ENCODE data around the gene OR10AG1.

Gene OR10AG1

GRCh38 chr11:55969845-55970244 is at the start of gene OR10AG1:
TSS of gene OR10AG1 (minus strand) at chr11:55969945. CDS start at chr11:55969907, 38 bp downstream.
- Histone ChIP-seq H3F3A (ENCODE audit: insufficient read depth, low read length) (no peaks in the 10 kb centered on the region), H3K27me3 (ENCODE audit: insufficient read depth, low read length) (no peaks in the 10 kb centered on the region), H3K4me3 (ENCODE audit: low read depth, low read length, poor library complexity, severe bottlenecking) (no peak within 1 kb of the TSS), H3K9ac (ENCODE audit: low read length) (no peak within 1 kb of the TSS), H3K4me2 (ENCODE audit: low read length) (no peak within 1 kb of the TSS), H2AFZ (ENCODE audit: low read length) (no peak within 1 kb of the TSS), H3K4me1 (ENCODE audit: insufficient read depth, low read length, severe bottlenecking) (no peaks in the 10 kb centered on the region), H3K36me3 (ENCODE audit: insufficient read depth, low read length) (no peaks in the 10 kb centered on the region), H4K20me1 (ENCODE audit: insufficient read depth, low read length) (no peaks in the 10 kb centered on the region), H3K9me2 (ENCODE audit: low read depth, low read length) (no peaks in the 10 kb centered on the region), H3K79me2 (ENCODE audit: insufficient read depth, low read length) (0 out of 2 replicates have a peak, but pooled peaks cover 3% of the 10 kb centered on the region), H3K9me3 (ENCODE audit: low read length) (no peaks in the 10 kb centered on the region), H3K27ac (ENCODE audit: low read depth, low read length, poor library complexity, severe bottlenecking) (no peak within 1 kb of the TSS)
- TF ChIP-seq EZH2 (IDR thresholded peaks at IDR 0.05; ENCODE audit: borderline replicate concordance, low read length) (no peak), CTCF (IDR thresholded peaks at IDR 0.05; ENCODE audit: low read length) (no peak)

- Histone ChIP-seq H3K4me1 (ENCODE audit: insufficient read depth, low read length, severe bottlenecking) (no peaks in the 10 kb centered on the region), H3K27ac (ENCODE audit: low read depth, low read length, poor library complexity, severe bottlenecking) (no peak overlapping the region), H3F3A (ENCODE audit: insufficient read depth, low read length) (no peaks in the 10 kb centered on the region), H3K79me2 (ENCODE audit: insufficient read depth, low read length) (no peaks in the 10 kb centered on the region), H4K20me1 (ENCODE audit: insufficient read depth, low read length) (no peaks in the 10 kb centered on the region), H3K9me2 (ENCODE audit: low read depth, low read length) (no peaks in the 10 kb centered on the region), H3K4me2 (ENCODE audit: low read length) (no peak overlapping the region), H3K36me3 (ENCODE audit: insufficient read depth, low read length) (no peaks in the 10 kb centered on the region), H3K9me3 (ENCODE audit: low read length) (no peaks in the 10 kb centered on the region), H2AFZ (ENCODE audit: low read length) (no peak overlapping the region), H3K27me3 (ENCODE audit: insufficient read depth, low read length) (no peaks in the 10 kb centered on the region), H3K9ac (ENCODE audit: low read length) (no peak overlapping the region), H3K4me3 (ENCODE audit: low read depth, low read length, poor library complexity, severe bottlenecking) (no peak overlapping the region)
- TF ChIP-seq EZH2 (IDR thresholded peaks at IDR 0.05; ENCODE audit: borderline replicate concordance, low read length) (no peak), CTCF (IDR thresholded peaks at IDR 0.05; ENCODE audit: low read length) (no peak)
Measured at GRCh38 chr11:56013805-56014204, 44.1 kb upstream of the OR10AG1 start.

- Histone ChIP-seq H3K4me3 (ENCODE audit: low read depth, low read length, poor library complexity, severe bottlenecking) (no peak overlapping the region), H4K20me1 (ENCODE audit: insufficient read depth, low read length) (no peaks in the 10 kb centered on the region), H3K27me3 (ENCODE audit: insufficient read depth, low read length) (no peaks in the 10 kb centered on the region), H3K36me3 (ENCODE audit: insufficient read depth, low read length) (no peaks in the 10 kb centered on the region), H3K9me2 (ENCODE audit: low read depth, low read length) (no peaks in the 10 kb centered on the region), H2AFZ (ENCODE audit: low read length) (no peak overlapping the region), H3K9ac (ENCODE audit: low read length) (no peak overlapping the region), H3K4me2 (ENCODE audit: low read length) (no peak overlapping the region), H3F3A (ENCODE audit: insufficient read depth, low read length) (no peaks in the 10 kb centered on the region), H3K4me1 (ENCODE audit: insufficient read depth, low read length, severe bottlenecking) (no peaks in the 10 kb centered on the region), H3K27ac (ENCODE audit: low read depth, low read length, poor library complexity, severe bottlenecking) (no peak overlapping the region), H3K9me3 (ENCODE audit: low read length) (no peaks in the 10 kb centered on the region), H3K79me2 (ENCODE audit: insufficient read depth, low read length) (no peaks in the 10 kb centered on the region)
- TF ChIP-seq CTCF (IDR thresholded peaks at IDR 0.05; ENCODE audit: low read length) = no peak
- no peak for TF ChIP-seq EZH2 (IDR thresholded peaks at IDR 0.05; ENCODE audit: borderline replicate concordance, low read length)
Measured at GRCh38 chr11:56010716-56011115, 41.0 kb upstream of the OR10AG1 start.
